ENCODE results near the gene RFPL4AL1.
"Not testable (repeated sequence)": the region's sequence is repeated elsewhere in the genome, so short reads cannot be mapped to it uniquely, and the experiment has no call there.

Gene RFPL4AL1

GRCh38 chr19:55768818-55769217 lies at the start of gene RFPL4AL1:
TSS of gene RFPL4AL1 (plus strand) at chr19:55769118. CDS start at chr19:55771805, 2,687 bp downstream.
- H3K4me3 ChIP-seq (ENCODE audit: low read depth, low read length); DNase-seq (ENCODE audit: low read depth): not testable (repeated sequence)

GRCh38 chr19:55720214-55720746 lies 48.6 kb upstream of the RFPL4AL1 start:
- no peak overlapping the region for H3K4me3 ChIP-seq (ENCODE audit: low read depth, low read length)
- DNase-seq (ENCODE audit: low read depth) = no peak
- TF ChIP-seq CTCF (IDR thresholded peaks at IDR 0.05; ENCODE audit: control insufficient read depth, extremely low read depth, insufficient read depth) = no peak

- TF ChIP-seq CTCF (IDR thresholded peaks at IDR 0.05; ENCODE audit: control insufficient read depth, extremely low read depth, insufficient read depth) = no peak
- no peak for DNase-seq (ENCODE audit: low read depth)
- no peak overlapping the region for H3K4me3 ChIP-seq (ENCODE audit: low read depth, low read length)
These were observed 48.1 kb upstream of the RFPL4AL1 start for GRCh38 chr19:55720801-55721200.

- DNase-seq (ENCODE audit: low read depth) = no peak
- H3K4me3 ChIP-seq (ENCODE audit: low read depth, low read length) = no peak overlapping the region
- no peak for TF ChIP-seq CTCF (IDR thresholded peaks at IDR 0.05; ENCODE audit: control insufficient read depth, extremely low read depth, insufficient read depth)
These were observed 45.4 kb upstream of the RFPL4AL1 start for GRCh38 chr19:55723491-55723890.

GRCh38 chr19:55730378-55730777 lies 38.5 kb upstream of the RFPL4AL1 start:
- DNase-seq (ENCODE audit: low read depth); H3K4me3 ChIP-seq (ENCODE audit: low read depth, low read length): not testable (repeated sequence)

- H3K4me3 ChIP-seq (ENCODE audit: low read depth, low read length) = no peak within 1 kb of the TSS
- DNase-seq (ENCODE audit: low read depth) = no peak
- TF ChIP-seq CTCF (IDR thresholded peaks at IDR 0.05; ENCODE audit: control insufficient read depth, extremely low read depth, insufficient read depth) = no peak
These were observed 30.6 kb upstream of the RFPL4AL1 start, which contains the start of gene NLRP9 for GRCh38 chr19:55738302-55738701. TSS of gene NLRP9 (minus strand) at chr19:55738402. CDS start at chr19:55738374, 28 bp downstream.

- DNase-seq (ENCODE audit: low read depth) = no peak
- TF ChIP-seq CTCF (IDR thresholded peaks at IDR 0.05; ENCODE audit: control insufficient read depth, extremely low read depth, insufficient read depth) = no peak
- no peak overlapping the region for H3K4me3 ChIP-seq (ENCODE audit: low read depth, low read length)
These were observed 18.2 kb upstream of the RFPL4AL1 start for GRCh38 chr19:55750715-55751114.

- DNase-seq (ENCODE audit: low read depth) = no peak
- no peak for TF ChIP-seq CTCF (IDR thresholded peaks at IDR 0.05; ENCODE audit: control insufficient read depth, extremely low read depth, insufficient read depth)
- no peak overlapping the region for H3K4me3 ChIP-seq (ENCODE audit: low read depth, low read length)
These were observed 15.5 kb upstream of the RFPL4AL1 start for GRCh38 chr19:55753401-55753800.

GRCh38 chr19:55756808-55757207 lies 12.1 kb upstream of the RFPL4AL1 start:
- H3K4me3 ChIP-seq (ENCODE audit: low read depth, low read length); DNase-seq (ENCODE audit: low read depth): not testable (repeated sequence)

- H3K4me3 ChIP-seq (ENCODE audit: low read depth, low read length); DNase-seq (ENCODE audit: low read depth): not testable (repeated sequence)
These were observed 10.1 kb upstream of the RFPL4AL1 start, which contains the start of gene RFPL4A for GRCh38 chr19:55758797-55759196. TSS of gene RFPL4A (plus strand) at chr19:55759097. CDS start at chr19:55761801, 2,704 bp downstream.
